H1 (cell line): Measurements from ENCODE around the gene ZNF516. TPM values are rescaled to one million over a fixed set of nuclear protein-coding genes. Genes with fewer than 3 reads are reported as not detected.

Source experiments
- CTCF ChIA-PET: fragments of 300-600 bp; sonication (Branson Sonifier 250); formaldehyde crosslinking; loops from one replicate; lab custom pipeline; 2021; ENCODE audit not compliant: partially characterized antibody; lab: Charles Lee
- POLR2A ChIA-PET: fragments of 300-600 bp; sonication (Branson Sonifier 250); formaldehyde crosslinking; loops from one replicate; lab custom pipeline; 2021; ENCODE audit warnings: inconsistent platforms; ENCODE audit not compliant: partially characterized antibody; lab: Charles Lee
- DNase-seq, 2 experiments: peaks; one replicate each; pipeline versions ENCODE4 v3.0.0 to v3.0.0-alpha.2; 2010 to 2022; ENCODE audit warnings: low spot score in 2 of 2, low read depth in 1 of 2, mixed read lengths in 1 of 2
- FAIRE-seq: peaks from 2 replicates; lab custom pipeline; 2011; peaks lifted over from hg19 to GRCh38; lab: Jason Lieb, UNC
- H2AFZ ChIP-seq: 2 replicates; pipeline ENCODE4 v1.8.1; 2012; ENCODE audit warnings: low read length, inconsistent platforms
- H2AK5ac ChIP-seq: 2 replicates; pipeline ENCODE4 v1.6.1; 2013; ENCODE audit warnings: low read depth, low read length
- H2BK120ac ChIP-seq: replicated peaks from 2 replicates; pipeline ENCODE3; 2013; ENCODE audit warnings: low read depth, low read length, inconsistent platforms
- H2BK12ac ChIP-seq: 2 replicates; pipeline ENCODE4 v1.6.1; 2013; ENCODE audit warnings: low read depth, low read length
- H2BK15ac ChIP-seq: 2 replicates; pipeline ENCODE4 v1.6.1; 2013; ENCODE audit warnings: low read length
- H2BK20ac ChIP-seq: 2 replicates; pipeline ENCODE4 v1.6.1; 2013; ENCODE audit warnings: low read length
- H2BK5ac ChIP-seq: 2 replicates; pipeline ENCODE4 v1.6.1; 2013; ENCODE audit warnings: low read depth, low read length
- H3K14ac ChIP-seq: 2 replicates; pipeline ENCODE4 v1.6.1; 2013; ENCODE audit warnings: inconsistent platforms; ENCODE audit not compliant: insufficient read length
- H3K18ac ChIP-seq: 2 replicates; pipeline ENCODE4 v1.6.1; 2013; ENCODE audit warnings: low read length; ENCODE audit errors: extremely low read depth
- H3K23ac ChIP-seq: 2 replicates; pipeline ENCODE4 v1.6.1; 2013; ENCODE audit warnings: inconsistent platforms; ENCODE audit not compliant: insufficient read length
- H3K23me2 ChIP-seq: 2 replicates; pipeline ENCODE4 v1.6.1; 2013; ENCODE audit warnings: low read depth, low read length
- H3K27ac ChIP-seq: 2 replicates; pipeline ENCODE4 v1.6.1; 2011; ENCODE audit warnings: low read depth, low read length, inconsistent platforms
- H3K27me3 ChIP-seq, 4 experiments: replicated peaks in 1 of 4; 1 replicate in 1 of 4; 2 replicates in 3 of 4; pipeline versions ENCODE4 v1.6.1 to v1.8.1; 2011 to 2013; ENCODE audit warnings: low read length in 3 of 4, mild to moderate bottlenecking in 3 of 4, inconsistent platforms in 2 of 4, mixed read lengths in 2 of 4, moderate library complexity in 1 of 4; ENCODE audit not compliant: control insufficient read depth in 3 of 4, insufficient read depth in 3 of 4; ENCODE audit errors: extremely low read depth in 1 of 4
- H3K36me3 ChIP-seq, 4 experiments: 2 replicates each; pipeline versions ENCODE4 v1.6.1 to v1.8.1; 2011 to 2013; ENCODE audit warnings: mild to moderate bottlenecking in 4 of 4, low read length in 3 of 4, moderate library complexity in 2 of 4, control low read depth in 1 of 4, inconsistent platforms in 1 of 4; ENCODE audit not compliant: insufficient read depth in 4 of 4, control insufficient read depth in 2 of 4
- H3K4ac ChIP-seq: replicated peaks from 2 replicates; pipeline ENCODE3; 2013; ENCODE audit warnings: low read length, low read depth, mixed read lengths, inconsistent platforms; ENCODE audit not compliant: insufficient read length
- H3K4me1 ChIP-seq, 4 experiments: replicated peaks in 1 of 4; 1 replicate in 1 of 4; 2 replicates in 3 of 4; pipeline versions ENCODE4 v1.6.1 to v1.8.1; 2011 to 2013; ENCODE audit warnings: low read length in 3 of 4, inconsistent platforms in 2 of 4, mixed read lengths in 1 of 4; ENCODE audit not compliant: insufficient read depth in 4 of 4, control insufficient read depth in 3 of 4
- H3K4me2 ChIP-seq, 2 experiments: 2 replicates each; pipeline versions ENCODE4 v1.6.1 to v1.8.1; 2011 to 2013; ENCODE audit warnings: low read depth in 2 of 2, low read length in 2 of 2, control low read depth in 1 of 2, inconsistent platforms in 1 of 2, mild to moderate bottlenecking in 1 of 2; ENCODE audit not compliant: insufficient read depth in 1 of 2
- H3K4me3 ChIP-seq, 4 experiments: fragments of 200-600, 300-600 bp in 1 of 4; sonication (generic), shearing (Covaris generic), sonication (Bioruptor Twin) in 1 of 4; 2 replicates each; pipeline versions ENCODE4 v1.5.1 to v1.8.1; 2011 to 2016; ENCODE audit warnings: low read length in 4 of 4, low read depth in 3 of 4, control low read depth in 2 of 4, inconsistent platforms in 2 of 4, mild to moderate bottlenecking in 2 of 4, mixed read lengths in 1 of 4, moderate library complexity in 1 of 4; ENCODE audit not compliant: insufficient read depth in 2 of 4; ENCODE audit errors: extremely low read depth in 1 of 4
- H3K56ac ChIP-seq: replicated peaks from 2 replicates; pipeline ENCODE3; 2013; ENCODE audit warnings: low read depth, mild to moderate bottlenecking, mixed read lengths, low read length, inconsistent platforms; ENCODE audit not compliant: insufficient read length
- H3K79me1 ChIP-seq: 2 replicates; pipeline ENCODE4 v1.6.1; 2013; ENCODE audit warnings: low read depth, low read length, control low read depth
- H3K79me2 ChIP-seq, 2 experiments: 2 replicates each; pipeline versions ENCODE4 v1.6.1 to v1.8.1; 2012 to 2013; ENCODE audit warnings: low read length in 2 of 2, mild to moderate bottlenecking in 2 of 2, inconsistent platforms in 1 of 2; ENCODE audit not compliant: insufficient read depth in 2 of 2, control insufficient read depth in 1 of 2
- H3K9ac ChIP-seq, 4 experiments: replicated peaks in 1 of 4; 1 replicate in 1 of 4; 2 replicates in 3 of 4; pipeline versions ENCODE4 v1.6.1 to v1.8.1; 2011 to 2013; ENCODE audit warnings: low read depth in 3 of 4, low read length in 3 of 4, control low read depth in 2 of 4, mild to moderate bottlenecking in 2 of 4, moderate library complexity in 2 of 4, inconsistent platforms in 1 of 4; ENCODE audit errors: extremely low read depth in 1 of 4
- H3K9me3 ChIP-seq, 2 experiments: 2 replicates each; pipeline versions ENCODE4 v1.6.1 to v1.8.1; 2012 to 2013; ENCODE audit warnings: mild to moderate bottlenecking in 2 of 2, moderate library complexity in 2 of 2, control low read depth in 1 of 2, inconsistent platforms in 1 of 2, low read depth in 1 of 2, low read length in 1 of 2, mixed read lengths in 1 of 2; ENCODE audit not compliant: insufficient read depth in 2 of 2
- H4K20me1 ChIP-seq, 2 experiments: replicated peaks in 1 of 2; 2 replicates each; pipeline versions ENCODE3 to v1.8.1; 2011 to 2013; ENCODE audit warnings: inconsistent platforms in 2 of 2, low read length in 2 of 2, mild to moderate bottlenecking in 1 of 2; ENCODE audit not compliant: insufficient read depth in 2 of 2, control insufficient read depth in 1 of 2
- H4K5ac ChIP-seq: 2 replicates; pipeline ENCODE4 v1.6.1; 2013; ENCODE audit warnings: low read length, low read depth, mixed read lengths, inconsistent platforms; ENCODE audit not compliant: insufficient read length
- H4K8ac ChIP-seq: 2 replicates; pipeline ENCODE4 v1.8.0; 2013; ENCODE audit warnings: mild to moderate bottlenecking, moderate library complexity, low read length, inconsistent platforms; ENCODE audit not compliant: insufficient read depth; ENCODE audit errors: extremely low read depth
- H4K91ac ChIP-seq: replicated peaks from 2 replicates; pipeline ENCODE3; 2013; ENCODE audit warnings: low read length, mixed read lengths, inconsistent platforms; ENCODE audit not compliant: insufficient read length
- CHD1 ChIP-seq: IDR thresholded peaks from 2 replicates; pipeline ENCODE4 v1.6.1; 2012; ENCODE audit warnings: low read depth, low read length, improper control_type of control experiment
- CREB1 ChIP-seq: IDR thresholded peaks from 2 replicates; pipeline ENCODE4 v1.6.1; 2012; ENCODE audit warnings: inconsistent platforms
- CTBP2 ChIP-seq: IDR thresholded peaks from 2 replicates; pipeline ENCODE4 v1.7.0; 2011; ENCODE audit warnings: borderline replicate concordance, mild to moderate bottlenecking, moderate library complexity, mixed read lengths, low read length; ENCODE audit not compliant: insufficient read depth, insufficient read length
- EGR1 ChIP-seq: IDR thresholded peaks from 2 replicates; pipeline ENCODE4 v1.6.1; 2011; ENCODE audit warnings: low read depth, low read length, borderline replicate concordance
- EZH2 ChIP-seq: fragments of 200-600 bp; sonication (generic); IDR thresholded peaks from 2 replicates; pipeline ENCODE4 v1.7.1; 2012; ENCODE audit warnings: low read depth, mild to moderate bottlenecking, moderate library complexity, low read length, inconsistent platforms; ENCODE audit not compliant: severe bottlenecking
- POLR2A ChIP-seq, 2 experiments: IDR thresholded peaks; 1 replicate in 1 of 2; 2 replicates in 1 of 2; pipeline ENCODE4 v1.6.1; 2011; ENCODE audit warnings: low read depth in 2 of 2, low read length in 2 of 2, mild to moderate bottlenecking in 2 of 2; ENCODE audit errors: control extremely low read depth in 1 of 2
- RFX5 ChIP-seq: IDR thresholded peaks from 2 replicates; pipeline ENCODE4 v1.6.1; 2011; ENCODE audit warnings: low read depth, low read length, improper control_type of control experiment, borderline replicate concordance
- RNF2 ChIP-seq: fragments of 200-900, 300-1000 bp; sonication (generic); IDR thresholded peaks from 2 replicates; pipeline ENCODE4 v1.7.1; 2016; ENCODE audit warnings: borderline replicate concordance, low read depth, mild to moderate bottlenecking, antibody characterized with exemption, low read length; ENCODE audit not compliant: poor library complexity, severe bottlenecking; ENCODE audit errors: missing control alignments
- SUZ12 ChIP-seq: fragments of 200-600 bp; sonication (generic); IDR thresholded peaks from 2 replicates; pipeline ENCODE4 v1.6.1; 2012; ENCODE audit warnings: mild to moderate bottlenecking, inconsistent platforms, low read length, moderate library complexity, mixed read lengths
- TCF12 ChIP-seq: IDR thresholded peaks from 2 replicates; pipeline ENCODE4 v1.6.1; 2011; ENCODE audit warnings: low read depth, mild to moderate bottlenecking, low read length
- TEAD4 ChIP-seq: IDR thresholded peaks from 2 replicates; pipeline ENCODE4 v1.6.1; 2012; ENCODE audit warnings: low read depth, low read length, inconsistent platforms, mixed read lengths
- WGBS, 2 experiments: shearing (Covaris generic) in 1 of 2; methylation state at CpG; one replicate each; pipeline versions ENCODE4 v1.1.6 to v1.1.7; 2013 to 2015; ENCODE audit warnings: low lambda C conversion rate in 2 of 2, mixed read lengths in 2 of 2, inconsistent platforms in 1 of 2, low coverage in 1 of 2, missing lambda C conversion rate in 1 of 2; ENCODE audit not compliant: insufficient replicate concordance in 2 of 2, insufficient coverage in 1 of 2, insufficient read length in 1 of 2; ENCODE audit errors: extremely low coverage in 1 of 2, missing lambda C conversion rate in 1 of 2; 5-methylcytosine and 5-hydroxymethylcytosine counted together
- polyA plus RNA-seq, 7 experiments: library from polyadenylated mRNA; depleted of rRNA in 3 of 7; stranded (reverse) in 5 of 7; unstranded in 2 of 7; fragments of >200 nt in 5 of 7; fragments of 200-250 nt in 2 of 7; gene quantifications; 1 replicate in 5 of 7; 2 replicates in 1 of 7; 4 replicates in 1 of 7; pipeline versions ENCODE4 v1.2.1 to v1.2.3, GENCODE V29; 2011 to 2013; ENCODE audit warnings: missing spikeins in 2 of 7, mixed read lengths in 2 of 7
- total RNA-seq: library from RNA; stranded (reverse); fragmentation: NEBNext Ultra II Directional; extraction: Animal tissue kit (Norgen Biotek cat#: 25700); gene quantifications from 2 replicates; pipeline ENCODE4 v1.2.1, GENCODE V29; 2021
- TF ChIP-seq, protein P1 (sequence below): IDR thresholded peaks from 2 replicates; pipeline ENCODE4 v1.6.1; 2011; ENCODE audit warnings: low read length, improper control_type of control experiment
- TF ChIP-seq, protein P2 (sequence below): IDR thresholded peaks from 2 replicates; pipeline ENCODE4 v1.6.1; 2012; ENCODE audit warnings: inconsistent platforms

Gene ZNF516
- total and polyA plus RNA-seq, 2 of the 8 experiments (the other 6 are each of a cell fraction or from before 2014, with no cell fraction given): 7.3 to 17.0 TPM

DNA sequence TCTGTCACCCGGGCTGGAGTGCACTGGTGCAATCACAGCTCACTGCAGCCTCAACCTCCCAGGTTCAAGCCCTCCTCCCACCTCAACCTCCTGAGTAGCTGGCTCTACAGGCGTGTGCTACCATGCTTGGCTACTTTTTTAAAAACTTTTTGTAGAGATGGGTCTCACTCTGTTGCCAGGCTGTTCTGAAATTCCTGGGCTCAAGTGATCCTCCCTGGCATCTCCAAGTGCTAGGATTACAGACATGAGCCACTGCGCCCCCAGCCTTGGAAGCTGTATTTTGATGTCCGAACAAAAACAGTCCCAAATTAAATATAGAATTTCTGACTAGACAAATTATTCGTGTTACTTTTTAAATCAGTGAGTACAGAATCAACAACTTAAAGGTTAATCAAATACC lies 97.4 kb downstream of the ZNF516 start:
- no peaks in the 10 kb centered on the region for H4K20me1 ChIP-seq
- H3K23ac ChIP-seq: no peak overlapping the region
- H2AFZ ChIP-seq: no peak overlapping the region
- H4K91ac ChIP-seq: no peak overlapping the region
- no peak overlapping the region for H2BK120ac ChIP-seq
- FAIRE-seq: no peak
- H3K9me3 ChIP-seq: no peaks in the 10 kb centered on the region
- no peak overlapping the region for H4K5ac ChIP-seq
- H2BK20ac ChIP-seq: no peak overlapping the region
- no peak overlapping the region for H3K18ac ChIP-seq
- peaks cover 0 to 3% (median 1%) of the 10 kb centered on the region in 4 experiments; a peak in 4 of 7 replicates for H3K4me1 ChIP-seq
- no peak overlapping the region for H2BK15ac ChIP-seq
- DNase-seq: no peak
- no peak overlapping the region for H3K27ac ChIP-seq
- 88% methylated on average over 5 of the region's 5 CpGs; no CpG with 5 or more reads in 1 of the 2 experiments for WGBS, 2 experiments
- no peak overlapping the region for H2BK12ac ChIP-seq
- H3K79me2 ChIP-seq: no peaks in the 10 kb centered on the region; a peak in 1 of 4 replicates
- H3K56ac ChIP-seq: no peak overlapping the region
- H3K79me1 ChIP-seq: peaks cover 2% of the 10 kb centered on the region; the same call in 1 of the 2 replicates
- no peaks in the 10 kb centered on the region for H3K27me3 ChIP-seq
- H3K4ac ChIP-seq: no peak overlapping the region
- ChIA-PET CTCF (interaction anchor here (1.1 to 7.4 kb wide), 19 partner anchors 10 to 311 kb away, joined by 3 to 71 read pairs (median 8); no protein-coding TSS in a partner anchor), POLR2A (no interaction called here)
- no peak overlapping the region for H4K8ac ChIP-seq
- H3K4me3 ChIP-seq: no peak overlapping the region
- H3K14ac ChIP-seq: no peak overlapping the region
- no peaks in the 10 kb centered on the region for H3K36me3 ChIP-seq
- H3K4me2 ChIP-seq: no peak overlapping the region
- no peak overlapping the region for H2AK5ac ChIP-seq
- H3K9ac ChIP-seq: no peak overlapping the region
- H2BK5ac ChIP-seq: no peak overlapping the region
- H3K23me2 ChIP-seq: no peaks in the 10 kb centered on the region
- TF ChIP-seq TEAD4 (no peak), RNF2 (no peak), POLR2A (IDR thresholded peaks at IDR 0.05; ENCODE audit: control extremely low read depth in 1 of 2, low read depth in 2 of 2, low read length in 2 of 2) (no peak), SUZ12 (no peak), CTBP2 (no peak), TCF12 (no peak), RFX5 (no peak), EGR1 (no peak), EZH2 (no peak), CREB1 (no peak), CHD1 (no peak)
- TF ChIP-seq, protein P1, sequence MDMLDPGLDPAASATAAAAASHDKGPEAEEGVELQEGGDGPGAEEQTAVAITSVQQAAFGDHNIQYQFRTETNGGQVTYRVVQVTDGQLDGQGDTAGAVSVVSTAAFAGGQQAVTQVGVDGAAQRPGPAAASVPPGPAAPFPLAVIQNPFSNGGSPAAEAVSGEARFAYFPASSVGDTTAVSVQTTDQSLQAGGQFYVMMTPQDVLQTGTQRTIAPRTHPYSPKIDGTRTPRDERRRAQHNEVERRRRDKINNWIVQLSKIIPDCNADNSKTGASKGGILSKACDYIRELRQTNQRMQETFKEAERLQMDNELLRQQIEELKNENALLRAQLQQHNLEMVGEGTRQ: no peak
- TF ChIP-seq, protein P2, sequence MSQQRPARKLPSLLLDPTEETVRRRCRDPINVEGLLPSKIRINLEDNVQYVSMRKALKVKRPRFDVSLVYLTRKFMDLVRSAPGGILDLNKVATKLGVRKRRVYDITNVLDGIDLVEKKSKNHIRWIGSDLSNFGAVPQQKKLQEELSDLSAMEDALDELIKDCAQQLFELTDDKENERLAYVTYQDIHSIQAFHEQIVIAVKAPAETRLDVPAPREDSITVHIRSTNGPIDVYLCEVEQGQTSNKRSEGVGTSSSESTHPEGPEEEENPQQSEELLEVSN: no peak
